Loucy (cell line): ENCODE data around the gene APOBEC3A.
"Not testable (repeated sequence)": the region's sequence is repeated elsewhere in the genome, so short reads cannot be mapped to it uniquely, and the experiment has no call there.

Experiments used
- H2AFZ ChIP-seq: fragments of 200-600 bp; sonication (generic); 2 replicates; pipeline ENCODE4 v1.6.0; 2016; ENCODE audit warnings: antibody characterized with exemption, mild to moderate bottlenecking, low read length, moderate library complexity
- H3F3A ChIP-seq: fragments of 200-600 bp; 2 replicates; pipeline ENCODE4 v1.6.0; 2016; ENCODE audit warnings: antibody characterized with exemption, low read depth, mild to moderate bottlenecking
- H3K27me3 ChIP-seq: fragments of 200-600 bp; sonication (generic); 2 replicates; pipeline ENCODE4 v1.6.1; 2014; ENCODE audit warnings: low read length, mild to moderate bottlenecking; ENCODE audit not compliant: insufficient read depth, poor library complexity, severe bottlenecking
- H3K36me3 ChIP-seq: fragments of 200-600 bp; sonication (generic); 2 replicates; pipeline ENCODE4 v1.6.1; 2016; ENCODE audit warnings: low read length; ENCODE audit not compliant: insufficient read depth
- H3K4me1 ChIP-seq: fragments of 200-600 bp; sonication (generic); 2 replicates; pipeline ENCODE4 v1.5.1; 2014; ENCODE audit warnings: low read length, mild to moderate bottlenecking; ENCODE audit not compliant: insufficient read depth, poor library complexity, severe bottlenecking
- H3K4me2 ChIP-seq: fragments of 200-600 bp; sonication (generic); 2 replicates; pipeline ENCODE4 v1.6.0; 2014; ENCODE audit warnings: antibody characterized with exemption, low read length, low read depth, mild to moderate bottlenecking; ENCODE audit not compliant: poor library complexity, severe bottlenecking
- H3K4me3 ChIP-seq: fragments of 200-600 bp; sonication (generic); 2 replicates; pipeline ENCODE4 v1.5.1; 2014; ENCODE audit warnings: low read length, mild to moderate bottlenecking, mixed read lengths; ENCODE audit not compliant: poor library complexity, severe bottlenecking
- H3K79me2 ChIP-seq: fragments of 200-600 bp; sonication (generic); 2 replicates; pipeline ENCODE4 v1.6.1; 2014; ENCODE audit warnings: low read length; ENCODE audit not compliant: insufficient read depth
- H3K9ac ChIP-seq: fragments of 200-600 bp; sonication (generic); 2 replicates; pipeline ENCODE4 v1.6.0; 2014; ENCODE audit warnings: mild to moderate bottlenecking, low read depth, low read length, moderate library complexity; ENCODE audit not compliant: poor library complexity, severe bottlenecking
- H3K9me2 ChIP-seq: fragments of 200-600 bp; sonication (generic); replicated peaks from 2 replicates; pipeline ENCODE4 v1.6.1; 2016; ENCODE audit warnings: low read depth, low read length, mixed read lengths
- H3K9me3 ChIP-seq: fragments of 200-600 bp; sonication (generic); 2 replicates; pipeline ENCODE4 v1.6.1; 2014; ENCODE audit warnings: mild to moderate bottlenecking, antibody characterized with exemption, low read length, low read depth; ENCODE audit not compliant: insufficient read depth
- H4K20me1 ChIP-seq: fragments of 200-600 bp; sonication (generic); 2 replicates; pipeline ENCODE4 v1.6.0; 2014; ENCODE audit warnings: antibody characterized with exemption, low read length, mild to moderate bottlenecking; ENCODE audit not compliant: insufficient read depth, poor library complexity, severe bottlenecking
- EZH2phosphoT487 ChIP-seq: fragments of 200-600 bp; IDR thresholded peaks from 2 replicates; pipeline ENCODE4 v1.6.1; 2018; ENCODE audit warnings: antibody characterized with exemption, mild to moderate bottlenecking, moderate library complexity, borderline replicate concordance
- TF ChIP-seq, protein P1 (sequence below): fragments of 200-600 bp; sonication (generic); conservative IDR thresholded peaks from 2 replicates; pipeline ENCODE4 v1.5.1; 2014; ENCODE audit warnings: mild to moderate bottlenecking, antibody characterized with exemption, low read length

Gene APOBEC3A

DNA sequence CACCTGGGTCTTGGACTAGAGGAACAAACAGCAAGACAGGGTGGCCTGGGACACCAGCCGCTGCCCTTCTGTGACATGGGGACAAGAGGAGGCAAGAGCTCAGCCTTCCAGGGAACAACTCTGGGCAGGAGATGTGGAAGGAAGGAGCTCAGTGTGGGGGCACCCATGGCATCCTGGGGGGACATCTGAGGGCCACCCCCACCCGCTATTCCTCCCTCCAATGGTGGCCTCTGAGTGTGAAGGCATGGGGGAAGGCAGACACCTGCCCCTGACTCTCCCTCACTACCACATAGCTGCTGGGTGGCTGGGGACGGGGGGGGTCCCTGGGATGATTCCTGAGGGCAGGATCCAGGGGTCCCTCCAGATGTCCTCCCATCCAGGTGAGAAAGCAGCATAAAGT, 29.2 kb downstream of the APOBEC3A start:
- Histone ChIP-seq H3K4me3 (no peak overlapping the region), H3K27me3 (no peaks in the 10 kb centered on the region), H2AFZ (no peak overlapping the region), H3K9ac (no peak overlapping the region), H3K79me2 (peaks cover 20% of the 10 kb centered on the region), H3K4me2 (no peak overlapping the region), H4K20me1 (no peaks in the 10 kb centered on the region), H3K4me1 (peaks cover 29% of the 10 kb centered on the region), H3K9me3 (peaks cover 5% of the 10 kb centered on the region; the same call in 1 of the 2 replicates), H3K36me3 (no peaks in the 10 kb centered on the region), H3K9me2 (no peaks in the 10 kb centered on the region), H3F3A (no peaks in the 10 kb centered on the region)
- TF ChIP-seq EZH2phosphoT487: no peak
- TF ChIP-seq, protein P1, sequence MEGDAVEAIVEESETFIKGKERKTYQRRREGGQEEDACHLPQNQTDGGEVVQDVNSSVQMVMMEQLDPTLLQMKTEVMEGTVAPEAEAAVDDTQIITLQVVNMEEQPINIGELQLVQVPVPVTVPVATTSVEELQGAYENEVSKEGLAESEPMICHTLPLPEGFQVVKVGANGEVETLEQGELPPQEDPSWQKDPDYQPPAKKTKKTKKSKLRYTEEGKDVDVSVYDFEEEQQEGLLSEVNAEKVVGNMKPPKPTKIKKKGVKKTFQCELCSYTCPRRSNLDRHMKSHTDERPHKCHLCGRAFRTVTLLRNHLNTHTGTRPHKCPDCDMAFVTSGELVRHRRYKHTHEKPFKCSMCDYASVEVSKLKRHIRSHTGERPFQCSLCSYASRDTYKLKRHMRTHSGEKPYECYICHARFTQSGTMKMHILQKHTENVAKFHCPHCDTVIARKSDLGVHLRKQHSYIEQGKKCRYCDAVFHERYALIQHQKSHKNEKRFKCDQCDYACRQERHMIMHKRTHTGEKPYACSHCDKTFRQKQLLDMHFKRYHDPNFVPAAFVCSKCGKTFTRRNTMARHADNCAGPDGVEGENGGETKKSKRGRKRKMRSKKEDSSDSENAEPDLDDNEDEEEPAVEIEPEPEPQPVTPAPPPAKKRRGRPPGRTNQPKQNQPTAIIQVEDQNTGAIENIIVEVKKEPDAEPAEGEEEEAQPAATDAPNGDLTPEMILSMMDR: no peak

DNA sequence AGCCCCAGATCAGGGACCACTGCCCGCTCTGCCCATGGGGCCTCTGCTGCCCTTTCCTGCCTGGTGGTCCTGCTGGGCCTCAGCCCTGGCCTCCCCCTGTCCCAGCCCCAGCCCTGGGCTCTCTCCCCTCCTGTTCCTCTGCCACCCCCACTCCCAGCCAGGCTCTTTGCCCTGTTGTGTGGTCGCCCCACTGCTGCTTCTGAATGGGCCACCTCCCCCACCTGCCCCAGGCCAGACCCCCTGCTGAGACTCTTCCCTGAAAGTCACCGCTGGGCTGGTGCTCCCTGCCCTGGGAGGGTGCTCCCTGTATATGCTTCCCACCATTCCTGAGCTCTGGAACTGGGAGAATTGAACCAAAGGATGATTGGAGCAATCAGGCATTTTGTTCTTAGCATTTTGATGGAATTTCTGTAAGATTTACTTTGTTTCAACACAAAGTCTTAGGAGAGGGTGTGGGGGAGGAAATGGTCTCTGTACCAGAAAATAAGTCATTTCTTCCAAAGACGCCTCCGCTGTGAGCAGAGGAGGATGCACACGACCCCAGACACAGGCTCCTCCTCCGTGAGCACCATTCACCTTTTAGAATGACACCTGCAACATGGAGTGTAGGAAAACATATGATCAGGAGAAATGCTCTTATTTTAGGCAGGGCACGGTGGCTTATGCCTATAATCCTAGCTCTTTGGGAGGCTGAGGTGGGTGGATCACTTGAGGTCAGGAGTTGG, 29.9 kb downstream of the APOBEC3A start:
- no peaks in the 10 kb centered on the region for H3F3A ChIP-seq
- no peaks in the 10 kb centered on the region for H4K20me1 ChIP-seq
- peaks cover 5% of the 10 kb centered on the region; the same call in 1 of the 2 replicates for H3K9me3 ChIP-seq
- peaks cover 19% of the 10 kb centered on the region for H3K79me2 ChIP-seq
- TF ChIP-seq EZH2phosphoT487: no peak
- TF ChIP-seq, protein P1: no peak
- H2AFZ ChIP-seq: no peak overlapping the region
- H3K4me2 ChIP-seq: no peak overlapping the region
- H3K4me3 ChIP-seq: no peak overlapping the region
- no peak overlapping the region for H3K9ac ChIP-seq
- H3K9me2 ChIP-seq: no peaks in the 10 kb centered on the region
- H3K27me3 ChIP-seq: no peaks in the 10 kb centered on the region
- peaks cover 25% of the 10 kb centered on the region for H3K4me1 ChIP-seq
- H3K36me3 ChIP-seq: no peaks in the 10 kb centered on the region

DNA sequence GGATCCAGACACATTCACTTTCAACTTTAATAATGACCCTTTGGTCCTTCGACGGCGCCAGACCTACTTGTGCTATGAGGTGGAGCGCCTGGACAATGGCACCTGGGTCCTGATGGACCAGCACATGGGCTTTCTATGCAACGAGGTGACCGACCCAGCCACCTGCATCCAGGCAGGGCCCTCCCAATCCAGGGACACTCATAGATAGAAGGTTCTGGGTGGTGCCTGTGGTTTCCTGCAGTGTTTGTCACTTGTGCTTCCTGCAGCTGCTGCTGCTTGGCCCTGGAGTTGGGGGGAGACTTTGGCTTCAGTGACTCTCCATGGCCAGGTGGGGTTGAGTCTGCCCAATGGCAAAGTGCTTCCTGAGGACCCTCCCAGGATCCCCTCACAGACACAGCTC, 32.1 kb downstream of the APOBEC3A start:
- H2AFZ ChIP-seq: no peak overlapping the region
- no peaks in the 10 kb centered on the region for H3K9me3 ChIP-seq
- H3K79me2 ChIP-seq: peaks cover 5% of the 10 kb centered on the region; the same call in 1 of the 2 replicates
- H3K36me3 ChIP-seq: no peaks in the 10 kb centered on the region
- no peaks in the 10 kb centered on the region for H3F3A ChIP-seq
- H3K9me2 ChIP-seq: no peaks in the 10 kb centered on the region
- no peak overlapping the region for H3K4me2 ChIP-seq
- no peak overlapping the region for H3K4me3 ChIP-seq
- no peaks in the 10 kb centered on the region for H4K20me1 ChIP-seq
- peaks cover 25% of the 10 kb centered on the region for H3K4me1 ChIP-seq
- H3K27me3 ChIP-seq: no peaks in the 10 kb centered on the region
- peak overlapping the region; percentile 31 for H3K9ac ChIP-seq
- no peak for TF ChIP-seq EZH2phosphoT487
- TF ChIP-seq, protein P1: no peak

DNA sequence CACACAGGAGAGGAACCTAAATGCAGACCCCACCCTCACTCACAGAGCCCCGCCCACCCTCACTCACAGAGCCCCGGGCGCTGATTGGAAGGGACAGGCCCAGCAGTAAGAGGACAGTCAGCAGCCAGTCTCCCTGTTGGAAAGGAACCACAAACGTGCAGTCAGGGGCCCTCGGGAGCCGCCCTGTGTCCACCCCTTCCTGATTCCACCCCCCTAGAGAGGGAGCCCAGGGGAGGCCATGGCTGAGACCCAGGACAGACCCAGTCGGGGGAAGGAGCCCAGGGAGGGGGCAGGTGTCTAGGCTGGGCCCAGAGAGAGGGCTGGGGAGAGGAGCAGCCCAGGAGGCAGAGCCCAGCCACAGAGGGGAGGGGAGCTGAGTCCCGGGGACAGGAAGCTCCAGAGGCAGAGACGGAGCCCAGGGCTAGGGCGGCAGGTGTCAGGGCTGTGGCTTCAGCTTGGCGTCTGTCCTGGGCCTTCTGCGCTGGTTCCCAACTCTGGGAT, 35.5 kb downstream of the APOBEC3A start:
- H2AFZ ChIP-seq, H3F3A ChIP-seq, H3K9ac ChIP-seq, H3K4me3 ChIP-seq, H3K27me3 ChIP-seq, H4K20me1 ChIP-seq, H3K4me2 ChIP-seq, H3K79me2 ChIP-seq, H3K9me2 ChIP-seq, H3K9me3 ChIP-seq, H3K36me3 ChIP-seq: not testable (repeated sequence)
- H3K4me1 ChIP-seq: peaks cover 16% of the 10 kb centered on the region
